OCI-LY1 (cell line): Measurements from ENCODE around the gene ELAVL1.
A peak's percentile ranks its signal among the peaks of the same experiment; 100 is the strongest.
"Not testable (repeated sequence)": the region's sequence is repeated elsewhere in the genome, so short reads cannot be mapped to it uniquely, and the experiment has no call there.

Experiments
- H2AFZ ChIP-seq: fragments of 200-600 bp; sonication (generic), shearing (Covaris generic); 2 replicates; pipeline ENCODE4 v1.6.0; 2014; ENCODE audit warnings: antibody characterized with exemption, mild to moderate bottlenecking, low read length
- H3F3A ChIP-seq: fragments of 200-600 bp; sonication (generic), shearing (Covaris generic); 2 replicates; pipeline ENCODE4 v1.6.0; 2014; ENCODE audit warnings: mild to moderate bottlenecking, antibody characterized with exemption, low read length, moderate library complexity; ENCODE audit not compliant: insufficient read depth
- H3K27ac ChIP-seq: fragments of 200-600 bp; sonication (generic); 2 replicates; pipeline ENCODE4 v1.5.1; 2014; ENCODE audit warnings: low read length, mixed run types, mild to moderate bottlenecking, low read depth; ENCODE audit not compliant: poor library complexity, severe bottlenecking
- H3K27me3 ChIP-seq: fragments of 200-600 bp; sonication (generic); 2 replicates; pipeline ENCODE4 v1.6.0; 2014; ENCODE audit warnings: antibody characterized with exemption, mild to moderate bottlenecking, low read length, moderate library complexity; ENCODE audit not compliant: insufficient read depth
- H3K36me3 ChIP-seq: fragments of 200-600 bp; sonication (generic); 2 replicates; pipeline ENCODE4 v1.6.1; 2014; ENCODE audit warnings: mild to moderate bottlenecking, antibody characterized with exemption, low read length, moderate library complexity, mixed read lengths; ENCODE audit not compliant: insufficient read depth
- H3K4me1 ChIP-seq: fragments of 200-600 bp; sonication (generic); 2 replicates; pipeline ENCODE4 v1.5.1; 2014; ENCODE audit warnings: mild to moderate bottlenecking, low read length, moderate library complexity; ENCODE audit not compliant: insufficient read depth, severe bottlenecking
- H3K4me2 ChIP-seq: fragments of 200-600 bp; sonication (generic), shearing (Covaris generic); 2 replicates; pipeline ENCODE4 v1.6.1; 2014; ENCODE audit warnings: low read length
- H3K4me3 ChIP-seq: fragments of 200-600 bp; sonication (generic); 2 replicates; pipeline ENCODE4 v1.5.1; 2014; ENCODE audit warnings: low read length, low read depth, mild to moderate bottlenecking, mixed read lengths; ENCODE audit not compliant: poor library complexity, severe bottlenecking
- H3K79me2 ChIP-seq: fragments of 200-600 bp; shearing (Covaris generic); 2 replicates; pipeline ENCODE4 v1.6.1; 2016; ENCODE audit warnings: mixed run types, low read length, mixed read lengths; ENCODE audit not compliant: insufficient read depth
- H3K9ac ChIP-seq: fragments of 200-600 bp; sonication (generic), shearing (Covaris generic); 2 replicates; pipeline ENCODE4 v1.6.1; 2014; ENCODE audit warnings: mild to moderate bottlenecking, low read length, mixed read lengths
- H3K9me2 ChIP-seq: fragments of 200-600 bp; sonication (generic), shearing (Covaris generic); 2 replicates; pipeline ENCODE4 v1.6.1; 2014; ENCODE audit warnings: low read depth, mild to moderate bottlenecking, low read length, mixed read lengths
- H3K9me3 ChIP-seq: fragments of 200-600 bp; shearing (Covaris generic); 2 replicates; pipeline ENCODE4 v1.6.1; 2014; ENCODE audit warnings: low read length, mixed read lengths
- H4K20me1 ChIP-seq: fragments of 200-600 bp; sonication (generic), shearing (Covaris generic); 2 replicates; pipeline ENCODE4 v1.6.0; 2016; ENCODE audit warnings: mild to moderate bottlenecking, low read length; ENCODE audit not compliant: insufficient read depth
- CTCF ChIP-seq: fragments of 200-600 bp; sonication (generic), shearing (Covaris generic); IDR thresholded peaks from 2 replicates; pipeline ENCODE4 v1.5.1; 2017; ENCODE audit warnings: mild to moderate bottlenecking, antibody characterized with exemption, low read length, moderate library complexity, mixed read lengths
- EZH2 ChIP-seq: fragments of 200-600 bp; sonication (generic), shearing (Covaris generic); IDR thresholded peaks from 2 replicates; pipeline ENCODE4 v1.8.0; 2017; ENCODE audit warnings: borderline replicate concordance, mixed run types, mild to moderate bottlenecking, antibody characterized with exemption, low read length, moderate library complexity, mixed read lengths

Gene ELAVL1

DNA sequence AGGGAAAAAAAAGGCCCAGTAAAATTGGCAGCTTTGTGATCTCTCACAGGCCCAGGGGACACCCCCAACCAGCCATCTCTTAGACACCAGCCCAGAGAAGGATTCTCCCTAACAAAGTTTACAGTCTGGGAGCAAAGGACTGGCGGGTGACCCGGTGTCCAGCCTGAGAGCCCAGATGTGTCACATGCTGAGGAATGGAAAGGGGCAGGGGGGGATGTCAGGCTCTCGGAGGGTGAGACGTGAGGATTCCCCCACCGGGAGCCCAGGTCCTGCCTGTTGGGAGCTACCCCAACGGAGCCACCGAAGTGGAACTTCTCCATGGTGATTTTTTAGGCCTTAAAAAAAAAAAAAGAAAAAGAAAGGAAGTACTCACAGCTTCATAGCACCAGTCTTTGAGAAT lies 74.7 kb downstream of the ELAVL1 start:
- H3K9me3 ChIP-seq = no peaks in the 10 kb centered on the region
- H4K20me1 ChIP-seq = no peaks in the 10 kb centered on the region
- H3K9me2 ChIP-seq = no peaks in the 10 kb centered on the region
- H3K9ac ChIP-seq = no peak overlapping the region
- H3K4me1 ChIP-seq = peaks cover 6% of the 10 kb centered on the region
- H3K27ac ChIP-seq = no peak overlapping the region
- no peaks in the 10 kb centered on the region for H3K79me2 ChIP-seq
- TF ChIP-seq EZH2 (no peak), CTCF (no peak)
- peaks cover 59% of the 10 kb centered on the region for H3K36me3 ChIP-seq
- no peak overlapping the region for H3K4me3 ChIP-seq
- H3K4me2 ChIP-seq = no peak overlapping the region
- no peak overlapping the region for H2AFZ ChIP-seq
- no peaks in the 10 kb centered on the region for H3F3A ChIP-seq
- no peaks in the 10 kb centered on the region for H3K27me3 ChIP-seq

- H3K27ac ChIP-seq, H3K4me2 ChIP-seq, H3K79me2 ChIP-seq, H4K20me1 ChIP-seq, H3K9me2 ChIP-seq, H3F3A ChIP-seq, H2AFZ ChIP-seq, H3K9ac ChIP-seq, H3K4me3 ChIP-seq, H3K9me3 ChIP-seq, H3K27me3 ChIP-seq: not testable (repeated sequence)
- H3K36me3 ChIP-seq = peaks cover 52% of the 10 kb centered on the region
- peaks cover 10% of the 10 kb centered on the region for H3K4me1 ChIP-seq
Observed at GRCh38 chr19:7930030-7930429, 75.4 kb downstream of the ELAVL1 start.

GRCh38 chr19:7928741-7929701 lies 76.4 kb downstream of the ELAVL1 start:
- Histone ChIP-seq H4K20me1 (no peaks in the 10 kb centered on the region), H3K27me3 (no peaks in the 10 kb centered on the region), H3K9me3 (no peaks in the 10 kb centered on the region), H3K4me2 (no peak overlapping the region), H3K79me2 (no peaks in the 10 kb centered on the region), H3F3A (no peaks in the 10 kb centered on the region), H3K36me3 (peaks cover 41% of the 10 kb centered on the region), H3K27ac (no peak overlapping the region), H3K4me1 (peaks cover 10% of the 10 kb centered on the region), H3K9ac (no peak overlapping the region), H2AFZ (no peak overlapping the region), H3K9me2 (no peaks in the 10 kb centered on the region), H3K4me3 (no peak overlapping the region)
- TF ChIP-seq CTCF (peak; percentile 43), EZH2 (no peak)

DNA sequence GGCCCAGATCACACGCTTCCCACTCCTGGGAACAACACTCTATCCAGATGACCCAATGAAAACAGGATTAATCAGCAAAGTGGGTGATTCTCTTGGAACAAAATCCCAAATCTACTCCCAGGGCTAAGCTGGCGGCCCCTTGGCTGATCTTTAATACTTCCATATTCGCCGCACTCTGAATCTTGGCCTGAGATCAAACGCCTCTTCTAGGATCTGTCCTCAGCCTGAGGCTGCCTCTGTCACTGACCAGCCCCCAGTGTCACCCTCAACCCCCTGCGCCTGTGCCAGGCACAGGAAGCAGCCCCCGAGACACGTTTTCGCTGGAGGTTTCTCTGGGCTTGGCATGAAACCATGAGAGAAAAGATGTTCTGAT lies 77.1 kb downstream of the ELAVL1 start:
- no peak overlapping the region for H3K9ac ChIP-seq

More for the DNA sequence above, 77.1 kb downstream of the ELAVL1 start:
- Histone ChIP-seq H2AFZ (no peak overlapping the region), H3K4me2 (no peak overlapping the region), H3K36me3 (peaks cover 34% of the 10 kb centered on the region), H3K9me3 (no peaks in the 10 kb centered on the region), H3K79me2 (no peaks in the 10 kb centered on the region), H3K27ac (no peak overlapping the region), H3K9me2 (no peaks in the 10 kb centered on the region), H3K4me1 (peaks cover 10% of the 10 kb centered on the region), H4K20me1 (no peaks in the 10 kb centered on the region), H3F3A (no peaks in the 10 kb centered on the region), H3K27me3 (no peaks in the 10 kb centered on the region; the same call in 1 of the 2 replicates), H3K4me3 (no peak overlapping the region)
- TF ChIP-seq EZH2 (no peak), CTCF (no peak)
